Mesodermal cell (in vitro differentiated cells): ENCODE measurements around the gene JUNB.
"Not testable (repeated sequence)": the region's sequence is repeated elsewhere in the genome, so short reads cannot be mapped to it uniquely, and the experiment has no call there.

Source experiments
- H3K27ac ChIP-seq: 2 replicates; pipeline ENCODE4 v1.7.0; 2013; ENCODE audit warnings: mild to moderate bottlenecking, low read depth, low read length, moderate library complexity; ENCODE audit not compliant: severe bottlenecking
- H3K36me3 ChIP-seq: 2 replicates; pipeline ENCODE4 v1.7.1; 2013; ENCODE audit warnings: mild to moderate bottlenecking, low read length, moderate library complexity; ENCODE audit not compliant: control insufficient read depth, insufficient read depth
- H3K4me1 ChIP-seq: one replicate; pipeline ENCODE4 v1.7.1; 2013; ENCODE audit warnings: mild to moderate bottlenecking, low read length; ENCODE audit not compliant: insufficient read depth, control insufficient read depth, poor library complexity, severe bottlenecking
- H3K4me3 ChIP-seq: 2 replicates; pipeline ENCODE4 v1.7.0; 2013; ENCODE audit warnings: low read length, control low read depth, mild to moderate bottlenecking; ENCODE audit not compliant: insufficient read depth, poor library complexity, severe bottlenecking; ENCODE audit errors: extremely low read depth
- H3K9me3 ChIP-seq: 2 replicates; pipeline ENCODE4 v1.7.1; 2013; ENCODE audit warnings: mild to moderate bottlenecking, low read length, moderate library complexity; ENCODE audit not compliant: control insufficient read depth
- WGBS, 2 experiments: methylation state at CpG; one replicate each; pipeline ENCODE4 v1.1.5; 2013; ENCODE audit warnings: missing lambda C conversion rate in 2 of 2; ENCODE audit not compliant: insufficient coverage in 2 of 2; 5-methylcytosine and 5-hydroxymethylcytosine counted together

The JUNB gene

DNA sequence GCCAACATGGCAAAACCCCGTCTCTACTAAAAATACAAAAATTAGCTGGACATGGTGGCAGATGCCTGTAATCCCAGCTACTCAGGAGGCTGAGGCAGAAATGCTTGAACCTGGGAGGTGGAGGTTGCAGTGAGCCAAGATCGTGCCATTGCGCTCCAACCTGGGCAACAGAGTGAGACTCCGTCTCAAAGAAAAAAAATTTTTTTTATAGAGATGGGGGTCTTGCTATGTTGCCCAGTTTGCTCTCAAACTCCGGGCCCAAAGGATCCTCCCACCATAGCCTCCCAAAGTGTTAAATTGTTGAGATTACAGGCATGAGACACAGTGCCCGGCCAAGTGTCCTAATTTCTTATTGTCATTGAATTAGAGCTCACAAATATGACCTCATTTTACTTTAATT is 25.9 kb downstream of the JUNB start:
- H3K9me3 ChIP-seq, H3K27ac ChIP-seq, H3K4me1 ChIP-seq, H3K4me3 ChIP-seq: not testable (repeated sequence)
- peaks cover 25% of the 10 kb centered on the region for H3K36me3 ChIP-seq
- WGBS, 2 experiments, result 83 to 94% methylated on average over 1 to 2 of the region's 6 CpGs

GRCh38 chr19:12817810-12818209 is 26.5 kb downstream of the JUNB start:
- 93 to 94% methylated on average over 8 to 10 of the region's 11 CpGs for WGBS, 2 experiments

GRCh38 chr19:12821761-12822160 is 30.5 kb downstream of the JUNB start:
- no peaks in the 10 kb centered on the region for H3K4me1 ChIP-seq
- no peak overlapping the region for H3K27ac ChIP-seq
- no peaks in the 10 kb centered on the region for H3K9me3 ChIP-seq
- H3K36me3 ChIP-seq, result no peaks in the 10 kb centered on the region
- WGBS, 2 experiments, result 90 to 100% methylated on average over 1 to 2 of the region's 2 CpGs
- H3K4me3 ChIP-seq, result no peak overlapping the region

More at GRCh38 chr19:12817810-12818209, 26.5 kb downstream of the JUNB start:
- not testable (repeated sequence) for H3K4me3 ChIP-seq, H3K4me1 ChIP-seq, H3K9me3 ChIP-seq, H3K27ac ChIP-seq
- peaks cover 20% of the 10 kb centered on the region for H3K36me3 ChIP-seq

- Histone ChIP-seq H3K4me3 (peak overlapping the region; percentile 21), H3K9me3 (no peaks in the 10 kb centered on the region), H3K36me3 (no peaks in the 10 kb centered on the region), H3K27ac (no peak overlapping the region), H3K4me1 (no peaks in the 10 kb centered on the region)
- WGBS, 2 experiments, result 5 to 8% methylated on average over 31 to 36 of the region's 46 CpGs
These were observed 34.2 kb downstream of the JUNB start for GRCh38 chr19:12825254-12826131.

DNA sequence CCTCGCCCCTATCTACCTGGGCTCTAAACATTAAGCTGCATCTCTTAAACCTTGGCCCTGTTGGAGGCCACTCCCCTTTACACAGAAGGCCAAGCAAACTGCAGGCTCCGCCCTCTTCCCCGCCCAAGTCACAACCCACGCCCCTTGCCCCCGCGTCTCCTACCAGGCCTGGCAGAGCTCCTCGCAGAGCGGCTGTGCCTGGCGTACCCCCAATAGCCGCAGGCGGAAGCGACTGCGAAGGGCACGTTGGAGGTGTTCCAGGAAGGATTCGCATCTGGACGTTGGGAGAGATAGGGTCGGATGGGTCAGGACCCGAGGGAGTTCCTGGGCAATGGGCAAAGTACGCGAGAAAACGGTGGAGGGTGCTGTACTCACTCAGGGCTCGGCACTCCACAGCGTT is 37.2 kb downstream of the JUNB start:
- Histone ChIP-seq H3K9me3 (no peaks in the 10 kb centered on the region), H3K27ac (no peak overlapping the region), H3K36me3 (no peaks in the 10 kb centered on the region), H3K4me3 (no peak overlapping the region), H3K4me1 (peaks cover 2% of the 10 kb centered on the region)
- 31 to 32% methylated on average over 16 to 20 of the region's 23 CpGs for WGBS, 2 experiments

- Histone ChIP-seq H3K4me1 (peaks cover 2% of the 10 kb centered on the region), H3K4me3 (no peak overlapping the region), H3K27ac (no peak overlapping the region)
These were observed 42.1 kb downstream of the JUNB start for GRCh38 chr19:12833418-12833737.

DNA sequence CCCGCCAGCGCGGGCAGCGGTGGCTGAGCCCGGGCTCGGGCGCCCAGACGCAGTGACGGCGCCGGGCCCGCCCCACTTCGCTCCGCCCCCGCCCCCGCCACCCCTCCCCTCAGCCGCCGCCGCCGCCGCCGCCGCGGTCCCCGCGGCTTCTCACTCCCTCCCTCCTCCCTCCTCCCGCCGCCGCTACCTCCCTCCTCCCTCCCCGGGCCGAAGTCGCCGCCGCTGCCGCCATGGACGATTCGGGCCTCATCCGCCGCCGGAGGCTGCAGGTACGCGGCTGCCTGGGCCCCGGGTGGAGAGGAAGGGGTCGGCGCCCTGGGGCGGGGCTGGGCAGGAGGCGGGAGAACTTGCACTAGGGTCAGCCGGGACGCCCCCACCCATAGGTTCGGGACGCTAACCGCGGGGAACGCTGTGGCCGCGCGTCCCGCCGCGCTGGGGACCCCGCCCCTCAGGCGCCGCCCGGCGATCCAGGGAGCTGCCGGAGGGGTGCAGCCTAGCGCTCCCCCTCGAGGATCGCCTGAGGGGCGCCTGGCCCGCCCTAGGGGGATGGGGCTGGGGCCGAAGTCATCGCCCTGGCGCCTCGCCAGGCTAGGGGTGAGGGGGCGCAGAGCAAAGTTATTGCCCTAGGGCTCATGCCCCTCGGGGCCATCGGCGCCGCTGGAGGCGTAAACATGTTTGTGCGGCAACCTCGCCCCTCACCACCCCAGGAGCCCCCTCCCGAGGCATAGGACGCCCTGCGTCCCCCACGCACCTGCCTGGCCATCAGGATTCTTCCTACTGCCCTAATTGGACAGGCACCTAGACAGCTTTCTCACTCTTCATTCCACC is 42.7 kb downstream of the JUNB start:
- Histone ChIP-seq H3K27ac (no peak overlapping the region), H3K9me3 (no peaks in the 10 kb centered on the region), H3K4me1 (peaks cover 2% of the 10 kb centered on the region), H3K36me3 (no peaks in the 10 kb centered on the region), H3K4me3 (peak overlapping the region; percentile 58)
- 0 to 1% methylated on average over 15 to 46 of the region's 87 CpGs for WGBS, 2 experiments

More at GRCh38 chr19:12833418-12833737, 42.1 kb downstream of the JUNB start:
- Histone ChIP-seq H3K36me3 (no peaks in the 10 kb centered on the region), H3K9me3 (no peaks in the 10 kb centered on the region)
- 17% methylated on average over 1 of the region's 5 CpGs; no CpG with 5 or more reads in 1 of the 2 experiments for WGBS, 2 experiments

GRCh38 chr19:12834566-12834943 is 43.3 kb downstream of the JUNB start, which contains the start of gene RTBDN:
RTBDN (minus strand) TSS chr19:12834579; CDS start chr19:12829979, 4,600 bp downstream.
- Histone ChIP-seq H3K9me3 (no peaks in the 10 kb centered on the region), H3K4me1 (peaks cover 2% of the 10 kb centered on the region), H3K4me3 (peak within 1 kb of the TSS; percentile 58), H3K36me3 (no peaks in the 10 kb centered on the region), H3K27ac (no peak within 1 kb of the TSS)
- 21 to 23% methylated on average over 12 to 15 of the region's 20 CpGs for WGBS, 2 experiments

- WGBS, 2 experiments, result 22 to 27% methylated on average over 27 to 32 of the region's 39 CpGs
- H3K4me3 ChIP-seq, result no peak overlapping the region
These were observed 43.9 kb downstream of the JUNB start for GRCh38 chr19:12834976-12835757.

DNA sequence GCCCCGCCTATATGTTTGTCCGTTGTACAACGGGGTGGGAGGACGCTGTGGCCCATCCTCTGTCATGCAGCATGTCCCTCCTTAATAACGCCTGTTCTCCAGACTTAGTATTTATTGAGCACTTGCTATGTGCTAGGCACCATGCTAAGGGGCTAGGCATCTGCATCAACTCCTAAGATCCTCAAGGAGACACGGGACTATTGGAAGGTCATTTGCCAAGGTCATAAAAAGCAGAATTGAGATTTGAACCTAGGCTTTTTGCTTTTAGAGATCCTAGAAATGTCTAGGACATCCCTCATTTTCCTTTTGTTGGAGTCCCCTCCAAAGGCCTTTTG is 45.2 kb downstream of the JUNB start:
- H3K36me3 ChIP-seq, result no peaks in the 10 kb centered on the region
- whole genome bisulfite sequencing, 2 experiments, result 7 to 23% methylated on average over 4 to 5 of the region's 6 CpGs
- H3K4me1 ChIP-seq, result peaks cover 2% of the 10 kb centered on the region
- H3K9me3 ChIP-seq, result no peaks in the 10 kb centered on the region
- no peak overlapping the region for H3K27ac ChIP-seq
- H3K4me3 ChIP-seq, result no peak overlapping the region

More at GRCh38 chr19:12834976-12835757, 43.9 kb downstream of the JUNB start:
- Histone ChIP-seq H3K36me3 (no peaks in the 10 kb centered on the region), H3K27ac (no peak overlapping the region), H3K9me3 (no peaks in the 10 kb centered on the region), H3K4me1 (peaks cover 2% of the 10 kb centered on the region)
